ENCODE measurements around the gene FOCAD. TPM values are rescaled to one million over a fixed set of nuclear protein-coding genes. Genes with fewer than 3 reads are reported as not detected.

The FOCAD gene
- total RNA-seq, 1 donor from 2014 or later: 85.2 TPM

DNA sequence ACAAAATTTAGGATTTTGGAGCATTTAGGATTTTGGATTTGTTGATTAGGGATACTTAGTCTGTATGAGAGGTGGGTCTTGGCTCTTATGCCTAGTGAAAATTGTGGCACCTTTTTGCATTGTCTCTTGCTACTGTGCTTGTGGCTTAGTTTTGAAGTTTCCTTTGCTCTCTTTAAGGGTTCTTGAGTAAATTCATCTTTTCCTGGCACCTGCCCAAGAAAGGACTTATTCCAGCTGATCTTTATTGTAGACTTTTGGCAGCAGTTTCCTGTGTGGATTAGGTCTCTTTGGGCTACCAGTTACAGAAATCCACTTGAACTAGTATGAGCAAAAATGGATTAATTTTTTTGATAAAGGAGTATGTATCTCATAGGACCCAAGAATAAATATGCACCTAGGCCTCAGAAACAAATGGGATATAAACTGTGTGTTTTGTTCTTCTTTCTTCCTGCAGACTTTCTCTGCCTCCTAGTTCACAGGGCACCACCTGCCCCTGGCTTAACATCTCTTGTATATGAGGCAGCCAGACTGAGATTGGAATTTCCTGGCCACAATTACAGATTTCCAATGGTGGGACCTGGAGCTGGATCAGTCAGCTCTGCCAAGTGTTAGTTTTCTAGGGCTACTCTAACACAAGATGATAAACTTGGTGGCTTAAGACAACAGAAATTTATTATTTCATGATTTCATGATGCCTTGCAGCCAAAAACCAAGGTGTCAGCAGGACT lies 44.6 kb downstream of the FOCAD start:
- DNase-seq (ENCODE audit: low read depth in 2 of 2): peak; percentile 26 to 89

DNA sequence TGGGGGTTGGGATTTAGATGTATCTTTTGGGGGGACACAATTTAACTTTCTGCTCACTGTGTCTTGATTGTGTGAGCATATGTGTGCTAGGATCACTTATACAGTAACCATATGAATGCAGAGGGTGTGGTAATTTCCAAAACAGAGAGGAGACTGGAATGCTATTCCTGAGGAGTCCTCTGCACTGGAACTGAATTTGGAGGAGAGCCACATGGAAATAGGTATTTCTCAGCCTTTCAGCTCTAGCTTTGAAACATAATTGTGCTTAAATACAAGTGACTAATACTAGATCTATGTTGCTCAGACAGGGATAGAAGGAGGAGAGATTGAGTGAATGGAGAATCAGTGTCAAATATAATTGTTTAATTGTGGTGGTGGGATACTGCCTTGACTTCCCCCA lies 45.5 kb downstream of the FOCAD start:
- DNase-seq (ENCODE audit: low read depth in 2 of 2): peak in 1 of 2 donors; percentile 26

DNA sequence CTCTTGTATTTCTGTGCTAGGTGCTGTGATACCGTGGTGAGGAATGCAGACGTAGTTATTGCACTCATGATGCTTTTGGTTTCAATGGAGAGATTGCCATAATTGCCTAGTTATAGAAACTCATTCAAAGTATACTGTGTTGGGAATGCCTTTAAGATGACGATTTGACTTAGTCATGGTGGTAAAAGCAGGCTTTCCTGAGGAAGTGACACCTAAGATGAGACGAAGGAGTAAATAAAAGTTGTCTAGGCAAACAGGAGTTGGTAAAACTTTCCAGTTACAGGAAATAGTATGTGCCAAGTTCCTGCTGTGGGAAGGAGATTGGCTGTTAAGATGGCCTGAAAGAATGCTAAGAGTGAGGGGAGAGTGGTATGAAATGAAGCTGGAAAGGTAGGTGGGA lies 48.1 kb downstream of the FOCAD start:
- peak in 1 of 2 donors; percentile 91 for DNase-seq (ENCODE audit: low read depth in 2 of 2)

DNA sequence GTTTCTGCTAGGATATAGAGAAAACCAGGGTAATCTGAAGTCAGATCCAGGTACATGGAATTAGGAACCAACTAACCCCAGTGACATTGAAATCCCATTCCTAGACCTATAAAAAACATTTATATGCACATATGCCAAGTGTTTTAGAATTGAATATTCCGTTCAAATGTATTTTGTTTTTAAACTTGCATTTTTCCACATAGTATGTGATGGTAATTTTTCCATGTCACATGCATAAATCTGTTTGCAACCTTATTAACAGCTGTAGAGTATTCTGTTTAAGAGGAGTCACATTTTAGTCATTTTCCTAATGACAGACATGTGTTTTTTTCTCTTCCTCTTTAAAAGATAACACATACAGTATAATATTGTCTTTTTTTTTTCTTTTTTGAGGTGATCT lies 50.2 kb downstream of the FOCAD start:
- no peak for DNase-seq (ENCODE audit: low read depth in 2 of 2)

- DNase-seq (ENCODE audit: low read depth in 2 of 2): no peak
These were observed 56.2 kb downstream of the FOCAD start for GRCh38 chr9:20740304-20740703.

DNA sequence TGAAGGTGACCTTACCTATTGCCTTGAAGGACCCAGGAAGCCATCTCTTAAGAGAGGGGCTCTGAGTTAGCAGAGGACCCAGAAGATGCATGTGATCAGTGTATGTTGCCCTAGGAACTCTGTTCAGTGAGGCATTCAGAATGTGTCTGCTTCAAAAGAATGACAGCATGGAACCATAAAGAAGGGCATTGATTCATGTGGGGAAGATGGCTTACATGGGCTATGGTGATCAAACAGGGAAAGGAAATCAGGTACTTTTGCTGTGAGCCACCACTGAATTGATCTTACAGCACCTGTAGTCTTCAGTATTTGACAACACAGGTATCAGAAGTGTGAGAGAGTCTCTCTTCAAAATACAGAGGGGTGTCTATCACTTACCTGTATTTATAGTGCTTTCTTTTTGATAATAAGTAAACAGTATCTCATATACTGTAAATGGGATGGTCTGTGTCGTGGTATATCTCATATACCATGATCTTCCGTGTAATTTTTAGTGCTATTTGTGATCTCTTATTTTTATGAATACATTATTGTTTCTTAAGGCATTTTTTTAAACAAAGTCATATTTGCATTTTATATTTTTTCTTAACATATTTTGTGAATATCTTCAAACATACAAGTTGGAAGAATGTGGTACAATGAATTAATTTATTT lies 57.0 kb downstream of the FOCAD start:
- no peak for DNase-seq (ENCODE audit: low read depth in 2 of 2)

- no peak for DNase-seq (ENCODE audit: low read depth in 2 of 2)
These were observed 58.8 kb downstream of the FOCAD start for GRCh38 chr9:20742833-20743232.

DNA sequence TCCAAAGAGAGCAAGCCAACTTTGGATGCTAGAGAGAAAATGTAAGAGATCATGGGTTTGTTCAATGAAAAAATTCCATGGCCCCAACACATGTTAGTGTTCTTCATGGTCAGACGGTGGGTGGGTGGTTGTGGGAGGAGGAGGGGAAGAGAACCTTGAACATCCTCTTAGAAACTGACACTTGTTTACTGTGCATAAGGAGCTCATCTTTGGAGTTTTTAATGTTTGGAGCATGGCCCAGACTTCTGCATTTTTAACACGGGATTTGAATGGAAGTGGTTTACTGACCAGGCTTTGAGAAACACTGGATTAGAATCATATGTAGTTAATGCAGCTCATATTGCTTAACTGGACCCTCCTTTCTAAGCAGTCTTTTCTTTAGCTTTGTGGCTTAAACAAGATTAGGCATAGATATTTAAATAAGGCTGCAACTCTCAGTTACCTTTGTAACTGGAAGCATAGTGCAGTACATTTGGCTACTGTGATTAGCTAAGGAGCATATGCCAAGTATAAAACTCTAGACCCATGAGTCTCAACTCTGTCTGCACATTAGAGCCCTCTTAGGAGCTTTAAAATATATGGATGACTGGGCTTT lies 60.1 kb downstream of the FOCAD start:
- DNase-seq (ENCODE audit: low read depth in 2 of 2): no peak

DNA sequence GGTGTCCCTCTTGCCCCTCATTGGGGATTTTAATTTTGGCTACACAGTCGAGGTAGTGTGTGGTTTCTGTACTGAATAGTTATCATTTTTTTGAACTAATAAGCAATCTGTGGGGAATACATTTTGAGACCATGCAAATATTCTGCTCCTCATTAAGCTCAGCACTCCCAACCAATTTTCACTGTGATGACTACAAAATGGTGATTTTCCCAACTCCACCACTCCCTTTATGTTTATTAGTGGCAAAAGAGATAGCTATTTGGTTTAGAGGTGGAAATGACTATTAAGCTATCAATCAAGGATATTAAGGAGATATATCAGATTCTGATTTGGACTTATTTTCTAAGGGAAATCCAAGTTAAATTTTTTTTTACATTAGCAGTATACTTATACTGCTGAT lies 62.9 kb downstream of the FOCAD start:
- DNase-seq (ENCODE audit: low read depth in 2 of 2): no peak

DNA sequence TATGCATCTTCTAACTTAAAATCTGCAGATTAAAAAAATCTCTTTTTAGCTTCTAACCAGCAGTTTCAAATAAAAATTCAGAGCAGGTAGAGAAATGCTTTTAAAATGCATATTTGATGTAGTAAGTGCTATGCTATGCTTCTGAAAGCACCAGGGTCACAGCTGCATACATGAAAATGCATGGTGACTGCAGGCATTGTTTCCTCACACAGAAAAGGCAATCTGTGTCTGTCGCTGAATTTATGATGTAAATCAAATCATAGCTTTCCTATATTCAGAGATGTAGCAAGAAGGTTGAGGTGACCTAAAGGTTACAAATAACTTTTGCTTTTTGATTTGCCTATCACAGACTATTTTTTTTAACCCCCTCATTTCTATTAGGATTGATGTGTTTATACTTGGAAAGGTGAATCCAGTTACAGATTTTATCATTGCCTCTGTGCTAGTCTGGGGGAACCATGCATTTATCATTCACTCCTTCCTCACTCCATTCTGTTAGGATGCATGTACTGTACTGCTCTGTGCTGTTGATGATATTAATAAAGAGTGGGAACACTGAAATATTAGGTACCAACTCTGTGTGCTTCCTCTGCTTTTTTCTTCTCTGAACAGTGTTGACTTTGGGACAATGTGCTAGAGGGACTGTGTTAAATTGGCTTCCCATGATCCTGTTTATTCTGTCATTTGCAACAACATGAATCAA lies 65.6 kb downstream of the FOCAD start:
- no peak for DNase-seq (ENCODE audit: low read depth in 2 of 2)

GRCh38 chr9:20753761-20754160 lies 69.7 kb downstream of the FOCAD start:
- DNase-seq (ENCODE audit: low read depth in 2 of 2): no peak

- DNase-seq (ENCODE audit: low read depth in 2 of 2): no peak
These were observed 70.5 kb downstream of the FOCAD start for GRCh38 chr9:20754556-20754955.

DNA sequence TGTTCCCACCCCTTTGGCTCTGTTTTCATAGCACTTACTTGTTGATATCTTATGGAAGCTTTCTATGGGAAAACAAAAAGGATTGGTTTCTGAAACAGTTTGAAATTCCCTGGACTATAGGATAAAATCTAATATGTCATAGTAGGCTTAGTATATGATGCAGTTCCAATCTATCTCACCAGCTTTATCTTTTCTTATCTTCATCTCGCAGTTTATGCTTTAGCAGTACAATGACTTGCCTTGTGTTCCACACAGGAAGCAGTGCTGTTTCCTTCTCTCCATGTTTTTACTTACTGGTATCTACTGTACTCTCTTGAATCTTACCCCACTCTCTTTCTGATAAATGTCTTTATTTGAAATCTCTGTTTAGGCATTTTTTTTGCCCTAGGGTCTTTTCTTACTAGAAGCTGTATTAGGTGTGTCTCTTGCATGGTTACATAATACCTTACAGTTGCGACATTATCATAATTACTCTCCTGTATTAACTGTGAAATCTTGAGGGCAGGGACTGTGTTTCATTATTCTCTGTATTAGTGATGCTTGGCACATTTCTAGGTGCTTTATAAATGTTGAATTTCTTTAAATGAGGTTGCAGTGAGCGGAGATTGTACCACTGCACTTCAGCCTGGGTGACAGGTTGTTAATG lies 76.3 kb downstream of the FOCAD start:
- DNase-seq (ENCODE audit: low read depth in 2 of 2): peak in 1 of 2 donors; percentile 79

GRCh38 chr9:20770947-20771346 lies 86.9 kb downstream of the FOCAD start:
- DNase-seq (ENCODE audit: low read depth in 2 of 2): no peak

DNA sequence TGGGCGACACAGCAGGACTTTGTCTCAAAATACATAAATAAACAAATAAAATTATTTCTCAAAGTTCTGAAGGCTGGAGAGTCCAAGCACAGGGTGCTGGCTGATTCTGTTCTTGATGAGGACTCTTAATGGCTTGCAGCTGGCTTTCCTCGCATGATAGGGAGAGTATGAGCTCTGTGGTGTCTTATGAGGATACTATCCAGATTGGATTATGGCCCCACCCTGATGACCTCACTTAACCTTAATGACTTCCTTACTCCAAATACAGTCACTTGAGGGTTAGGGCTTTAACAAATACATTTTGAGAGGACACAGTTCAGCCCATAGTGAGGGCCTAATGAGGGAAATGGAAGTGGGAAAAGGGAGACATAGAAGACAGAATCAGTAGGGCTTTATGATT lies 87.7 kb downstream of the FOCAD start:
- no peak for DNase-seq (ENCODE audit: low read depth in 2 of 2)

- no peak for DNase-seq (ENCODE audit: low read depth in 2 of 2)
These were observed 91.6 kb downstream of the FOCAD start for GRCh38 chr9:20775683-20776082.

DNA sequence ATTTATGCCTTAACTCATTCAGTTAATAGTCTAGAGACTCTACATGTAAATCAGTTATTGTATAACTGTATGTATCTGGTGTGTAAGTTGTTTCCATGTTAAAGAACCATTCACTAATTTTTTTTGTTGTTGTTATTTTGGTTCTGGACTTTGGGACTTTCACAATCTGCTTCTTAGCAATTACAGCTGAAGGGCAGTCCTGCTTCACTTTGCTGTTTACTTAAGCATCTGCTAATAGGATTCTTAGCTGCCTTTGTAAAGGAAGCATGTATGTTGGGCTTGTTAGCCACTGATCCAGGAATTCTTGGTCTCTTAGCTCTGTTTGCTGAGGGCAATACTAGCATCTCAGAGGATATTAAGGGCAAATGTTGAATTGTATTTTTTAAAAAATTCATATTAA lies 97.0 kb downstream of the FOCAD start:
- DNase-seq (ENCODE audit: low read depth in 2 of 2): no peak

DNA sequence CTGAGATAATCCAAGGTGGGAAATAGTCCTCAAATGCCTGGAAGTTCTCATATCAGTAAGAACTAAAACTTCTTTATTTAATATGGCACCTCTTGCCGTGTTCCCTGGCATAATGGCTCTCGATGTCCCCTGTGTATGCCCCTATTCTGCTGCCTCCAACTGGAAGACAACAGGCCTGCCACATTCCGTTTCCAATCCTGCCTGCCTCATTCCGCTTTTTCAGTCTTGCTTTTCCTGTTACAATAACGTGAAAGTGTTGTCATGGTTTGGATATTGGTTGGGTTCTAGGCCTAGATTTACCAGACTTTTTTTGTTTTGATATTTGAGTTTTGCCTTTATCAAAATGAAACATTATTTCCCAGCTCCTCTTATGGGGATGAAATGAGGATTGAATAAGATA lies 98.2 kb downstream of the FOCAD start:
- no peak for DNase-seq (ENCODE audit: low read depth in 2 of 2)

- no peak for DNase-seq (ENCODE audit: low read depth in 2 of 2)
These were observed 99.3 kb downstream of the FOCAD start for GRCh38 chr9:20783057-20784038.

GRCh38 chr9:20784196-20784595 lies 100.1 kb downstream of the FOCAD start:
- no peak for DNase-seq (ENCODE audit: low read depth in 2 of 2)

- no peak for DNase-seq (ENCODE audit: low read depth in 2 of 2)
These were observed 102.7 kb downstream of the FOCAD start for GRCh38 chr9:20786807-20787206.

Measured in dermis microvascular lymphatic vessel endothelial cell (primary cell).